ENCODE measurements around the gene PDGFC.

PDGFC gene

GRCh38 chr4:156825074-156825473 lies 146.5 kb downstream of the PDGFC start:
- Histone ChIP-seq H3F3A (ENCODE audit: insufficient read depth, low read length) (no peaks in the 10 kb centered on the region), H3K79me2 (ENCODE audit: insufficient read depth, low read length) (no peaks in the 10 kb centered on the region), H4K20me1 (ENCODE audit: insufficient read depth, low read length) (no peaks in the 10 kb centered on the region), H3K27me3 (ENCODE audit: insufficient read depth, low read length) (no peaks in the 10 kb centered on the region), H3K9ac (ENCODE audit: low read length) (no peak overlapping the region), H3K4me3 (ENCODE audit: low read depth, low read length, poor library complexity, severe bottlenecking) (no peak overlapping the region), H3K9me3 (ENCODE audit: low read length) (no peaks in the 10 kb centered on the region), H3K4me1 (ENCODE audit: insufficient read depth, low read length, severe bottlenecking) (no peaks in the 10 kb centered on the region), H3K27ac (ENCODE audit: low read depth, low read length, poor library complexity, severe bottlenecking) (no peak overlapping the region), H3K36me3 (ENCODE audit: insufficient read depth, low read length) (no peaks in the 10 kb centered on the region), H3K4me2 (ENCODE audit: low read length) (no peak overlapping the region), H3K9me2 (ENCODE audit: low read depth, low read length) (no peaks in the 10 kb centered on the region), H2AFZ (ENCODE audit: low read length) (no peak overlapping the region)
- TF ChIP-seq EZH2 (IDR thresholded peaks at IDR 0.05; ENCODE audit: borderline replicate concordance, low read length) (no peak), CTCF (IDR thresholded peaks at IDR 0.05; ENCODE audit: low read length) (no peak)

- no peaks in the 10 kb centered on the region for H4K20me1 ChIP-seq (ENCODE audit: insufficient read depth, low read length)
- no peak overlapping the region for H3K9ac ChIP-seq (ENCODE audit: low read length)
- H3K27me3 ChIP-seq (ENCODE audit: insufficient read depth, low read length), result no peaks in the 10 kb centered on the region
- H3K9me3 ChIP-seq (ENCODE audit: low read length), result no peaks in the 10 kb centered on the region
- no peak for TF ChIP-seq CTCF (IDR thresholded peaks at IDR 0.05; ENCODE audit: low read length)
- TF ChIP-seq EZH2 (IDR thresholded peaks at IDR 0.05; ENCODE audit: borderline replicate concordance, low read length), result no peak
- H3K4me3 ChIP-seq (ENCODE audit: low read depth, low read length, poor library complexity, severe bottlenecking), result no peak overlapping the region
- no peaks in the 10 kb centered on the region for H3K79me2 ChIP-seq (ENCODE audit: insufficient read depth, low read length)
- H3F3A ChIP-seq (ENCODE audit: insufficient read depth, low read length), result no peaks in the 10 kb centered on the region
- no peak overlapping the region for H2AFZ ChIP-seq (ENCODE audit: low read length)
- no peaks in the 10 kb centered on the region for H3K36me3 ChIP-seq (ENCODE audit: insufficient read depth, low read length)
- H3K4me2 ChIP-seq (ENCODE audit: low read length), result no peak overlapping the region
- no peak overlapping the region for H3K27ac ChIP-seq (ENCODE audit: low read depth, low read length, poor library complexity, severe bottlenecking)
- H3K4me1 ChIP-seq (ENCODE audit: insufficient read depth, low read length, severe bottlenecking), result no peaks in the 10 kb centered on the region
- H3K9me2 ChIP-seq (ENCODE audit: low read depth, low read length), result no peaks in the 10 kb centered on the region
These were observed 147.0 kb downstream of the PDGFC start for GRCh38 chr4:156824451-156825060.

- Histone ChIP-seq H3F3A (ENCODE audit: insufficient read depth, low read length) (no peaks in the 10 kb centered on the region), H3K9me3 (ENCODE audit: low read length) (no peaks in the 10 kb centered on the region), H3K79me2 (ENCODE audit: insufficient read depth, low read length) (no peaks in the 10 kb centered on the region), H3K4me2 (ENCODE audit: low read length) (no peak overlapping the region), H2AFZ (ENCODE audit: low read length) (no peak overlapping the region), H4K20me1 (ENCODE audit: insufficient read depth, low read length) (no peaks in the 10 kb centered on the region), H3K9ac (ENCODE audit: low read length) (no peak overlapping the region), H3K27ac (ENCODE audit: low read depth, low read length, poor library complexity, severe bottlenecking) (no peak overlapping the region), H3K27me3 (ENCODE audit: insufficient read depth, low read length) (no peaks in the 10 kb centered on the region), H3K9me2 (ENCODE audit: low read depth, low read length) (no peaks in the 10 kb centered on the region), H3K4me1 (ENCODE audit: insufficient read depth, low read length, severe bottlenecking) (no peaks in the 10 kb centered on the region), H3K4me3 (ENCODE audit: low read depth, low read length, poor library complexity, severe bottlenecking) (no peak overlapping the region), H3K36me3 (ENCODE audit: insufficient read depth, low read length) (no peaks in the 10 kb centered on the region)
- TF ChIP-seq EZH2 (IDR thresholded peaks at IDR 0.05; ENCODE audit: borderline replicate concordance, low read length), result no peak
- no peak for TF ChIP-seq CTCF (IDR thresholded peaks at IDR 0.05; ENCODE audit: low read length)
These were observed 150.7 kb downstream of the PDGFC start for GRCh38 chr4:156820931-156821330.

All from OCI-LY1 (cell line).